NCI-H2196 treated with DMSO at 0.1 percent for 48 hours (cell line): ENCODE data around the gene AMN.

Experiments
- DNase-seq: peaks from one replicate; lab custom pipeline; 2025; ENCODE audit not compliant: unreplicated experiment; lab: John Stamatoyannopoulos, UW

AMN gene

GRCh38 chr14:102898776-102899515 lies 23.5 kb upstream of the AMN start:
- no peak for DNase-seq

GRCh38 chr14:102899516-102899900 lies 23.0 kb upstream of the AMN start:
- DNase-seq: no peak

- DNase-seq: no peak
These were observed 21.6 kb upstream of the AMN start for GRCh38 chr14:102900631-102901571.

GRCh38 chr14:102901633-102902032 lies 20.8 kb upstream of the AMN start:
- DNase-seq: no peak

- DNase-seq: no peak
These were observed 20.4 kb upstream of the AMN start for GRCh38 chr14:102902086-102902485.

- DNase-seq: no peak
These were observed 19.8 kb upstream of the AMN start for GRCh38 chr14:102902523-102903247.

- no peak for DNase-seq
These were observed 19.1 kb upstream of the AMN start for GRCh38 chr14:102903248-102903888.

- DNase-seq: no peak
These were observed 18.5 kb upstream of the AMN start for GRCh38 chr14:102903889-102904512.

- DNase-seq: no peak
These were observed 17.1 kb upstream of the AMN start for GRCh38 chr14:102905116-102906108.

- no peak for DNase-seq
These were observed 15.7 kb upstream of the AMN start for GRCh38 chr14:102906616-102907302.

- no peak for DNase-seq
These were observed 15.1 kb upstream of the AMN start for GRCh38 chr14:102907303-102907844.

GRCh38 chr14:102907980-102908730 lies 14.3 kb upstream of the AMN start:
- DNase-seq: no peak

- DNase-seq: no peak
These were observed 13.6 kb upstream of the AMN start for GRCh38 chr14:102908766-102909455.

GRCh38 chr14:102909462-102909861 lies 13.0 kb upstream of the AMN start:
- DNase-seq: no peak

GRCh38 chr14:102909911-102910310 lies 12.6 kb upstream of the AMN start:
- DNase-seq: no peak

- no peak for DNase-seq
These were observed 12.0 kb upstream of the AMN start for GRCh38 chr14:102910442-102910841.

GRCh38 chr14:102911541-102911951 lies 10.9 kb upstream of the AMN start:
- no peak for DNase-seq
